GM13976 (cell line): ENCODE results near the gene ERMP1.

Source experiments
- DNase-seq: peaks from one replicate; pipeline ENCODE4 v3.0.0; 2012; ENCODE audit warnings: low spot score
- in situ Hi-C: fragments of 300-500 bp; cut with MboI; formaldehyde crosslinking; loops from one replicate; pipeline ENCODE4 v1.12.0; 2022; ENCODE audit warnings: low sequenced_read_pairs, mixed read lengths, inconsistent platforms; ENCODE audit not compliant: unreplicated experiment
- TF ChIP-seq, protein P1 (sequence below): IDR thresholded peaks from 2 replicates; pipeline ENCODE4 v1.5.1; 2012; ENCODE audit warnings: borderline replicate concordance, mild to moderate bottlenecking; ENCODE audit not compliant: insufficient read depth; ENCODE audit errors: extremely low read depth, missing control alignments, control extremely low read depth

The ERMP1 gene

DNA sequence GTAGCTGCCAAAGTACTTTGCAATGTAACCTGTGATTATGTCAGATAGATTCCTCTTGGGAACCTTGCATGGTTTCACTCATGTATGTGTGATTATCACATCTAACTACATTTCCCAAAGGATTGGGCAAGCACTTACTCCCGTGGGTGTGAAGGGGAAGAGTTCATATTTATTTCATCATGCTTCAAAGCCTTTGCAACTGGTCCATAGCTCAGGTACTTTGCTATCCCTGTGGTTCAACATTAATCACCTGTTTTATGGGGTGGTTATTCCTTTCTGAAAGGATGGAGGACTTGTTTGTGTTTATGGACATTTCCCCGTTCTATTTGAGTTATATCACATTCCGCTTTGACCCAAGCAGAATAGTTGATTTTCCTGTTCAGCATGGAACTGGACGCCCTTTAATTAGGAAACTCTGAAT, 13.6 kb upstream of the ERMP1 start:
- TF ChIP-seq, protein P1, sequence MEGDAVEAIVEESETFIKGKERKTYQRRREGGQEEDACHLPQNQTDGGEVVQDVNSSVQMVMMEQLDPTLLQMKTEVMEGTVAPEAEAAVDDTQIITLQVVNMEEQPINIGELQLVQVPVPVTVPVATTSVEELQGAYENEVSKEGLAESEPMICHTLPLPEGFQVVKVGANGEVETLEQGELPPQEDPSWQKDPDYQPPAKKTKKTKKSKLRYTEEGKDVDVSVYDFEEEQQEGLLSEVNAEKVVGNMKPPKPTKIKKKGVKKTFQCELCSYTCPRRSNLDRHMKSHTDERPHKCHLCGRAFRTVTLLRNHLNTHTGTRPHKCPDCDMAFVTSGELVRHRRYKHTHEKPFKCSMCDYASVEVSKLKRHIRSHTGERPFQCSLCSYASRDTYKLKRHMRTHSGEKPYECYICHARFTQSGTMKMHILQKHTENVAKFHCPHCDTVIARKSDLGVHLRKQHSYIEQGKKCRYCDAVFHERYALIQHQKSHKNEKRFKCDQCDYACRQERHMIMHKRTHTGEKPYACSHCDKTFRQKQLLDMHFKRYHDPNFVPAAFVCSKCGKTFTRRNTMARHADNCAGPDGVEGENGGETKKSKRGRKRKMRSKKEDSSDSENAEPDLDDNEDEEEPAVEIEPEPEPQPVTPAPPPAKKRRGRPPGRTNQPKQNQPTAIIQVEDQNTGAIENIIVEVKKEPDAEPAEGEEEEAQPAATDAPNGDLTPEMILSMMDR, result no peak
- in situ Hi-C loops, result no loop called here
- DNase-seq, result no peak

DNA sequence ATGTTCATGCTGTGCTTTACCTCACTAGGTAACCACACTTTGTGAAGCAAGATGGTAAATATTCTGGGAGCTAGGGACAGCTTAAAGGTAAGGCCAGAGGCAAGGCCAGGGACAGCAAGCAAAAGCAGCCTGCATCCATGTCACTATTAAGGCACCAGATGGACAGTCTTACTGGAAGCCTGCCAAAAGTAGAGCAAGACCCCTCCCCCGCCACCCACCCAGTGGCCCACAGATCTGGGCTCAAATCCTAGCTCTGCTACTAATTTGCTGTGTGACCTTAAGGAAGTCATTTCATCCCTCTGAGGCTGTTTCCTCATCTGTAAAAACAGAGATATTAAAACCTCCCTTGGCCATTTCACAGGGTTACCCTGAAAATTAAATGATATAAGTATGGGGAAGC, 13.2 kb upstream of the ERMP1 start:
- DNase-seq, result no peak
- TF ChIP-seq, protein P1, result no peak
- in situ Hi-C loops, result no loop called here

DNA sequence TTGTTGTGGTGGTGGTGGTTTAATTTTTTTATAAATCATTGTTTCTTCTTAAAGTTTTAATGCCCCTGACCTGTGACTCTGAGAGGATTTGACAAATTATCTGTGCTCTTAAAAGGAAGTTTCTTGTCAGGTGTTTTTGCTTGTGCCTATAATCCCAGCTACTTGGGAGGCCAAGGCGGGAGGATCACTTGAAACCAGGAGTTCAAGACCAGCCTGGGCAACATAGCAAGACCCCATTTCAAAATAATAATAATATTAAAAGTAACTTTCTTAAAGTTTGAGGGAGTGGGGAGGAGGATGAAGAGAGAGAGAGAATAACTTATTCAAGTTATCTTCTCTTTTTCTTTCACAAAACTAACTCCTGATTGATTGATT, 12.2 kb upstream of the ERMP1 start:
- in situ Hi-C loops, result no loop called here
- TF ChIP-seq, protein P1, result no peak
- DNase-seq, result no peak

DNA sequence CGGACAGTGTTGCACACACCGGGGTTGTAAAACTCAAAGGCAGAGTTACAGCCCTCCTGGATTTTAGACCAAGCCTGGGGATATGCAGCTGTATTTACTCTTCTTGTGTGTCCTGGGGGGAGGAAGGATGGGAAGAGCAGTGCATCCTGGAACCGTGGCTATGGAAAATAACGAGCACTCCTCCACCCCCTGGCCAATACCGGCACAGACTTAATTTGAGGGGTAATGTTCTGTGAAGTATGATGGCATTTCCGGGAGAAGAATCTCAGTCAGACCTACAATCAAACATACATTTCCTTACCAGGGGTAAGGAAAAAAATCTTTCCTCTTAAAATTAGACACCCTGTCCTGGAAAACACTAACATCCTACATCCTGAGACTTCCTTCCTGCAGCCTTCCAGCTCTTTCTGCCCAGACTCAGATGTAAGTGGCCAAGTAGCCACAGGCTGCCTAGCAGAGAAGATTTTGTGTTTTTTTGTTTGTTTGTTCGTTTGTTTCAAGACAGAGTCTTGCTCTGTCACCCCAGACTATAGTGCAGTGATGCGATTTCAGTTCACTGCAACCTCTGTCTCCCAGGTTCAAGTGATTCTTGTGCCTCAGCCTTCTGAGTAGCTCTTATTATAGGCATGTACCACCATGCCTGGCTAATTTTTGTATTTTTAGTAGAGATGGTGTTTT, 11.0 kb upstream of the ERMP1 start:
- in situ Hi-C loops, result no loop called here

DNA sequence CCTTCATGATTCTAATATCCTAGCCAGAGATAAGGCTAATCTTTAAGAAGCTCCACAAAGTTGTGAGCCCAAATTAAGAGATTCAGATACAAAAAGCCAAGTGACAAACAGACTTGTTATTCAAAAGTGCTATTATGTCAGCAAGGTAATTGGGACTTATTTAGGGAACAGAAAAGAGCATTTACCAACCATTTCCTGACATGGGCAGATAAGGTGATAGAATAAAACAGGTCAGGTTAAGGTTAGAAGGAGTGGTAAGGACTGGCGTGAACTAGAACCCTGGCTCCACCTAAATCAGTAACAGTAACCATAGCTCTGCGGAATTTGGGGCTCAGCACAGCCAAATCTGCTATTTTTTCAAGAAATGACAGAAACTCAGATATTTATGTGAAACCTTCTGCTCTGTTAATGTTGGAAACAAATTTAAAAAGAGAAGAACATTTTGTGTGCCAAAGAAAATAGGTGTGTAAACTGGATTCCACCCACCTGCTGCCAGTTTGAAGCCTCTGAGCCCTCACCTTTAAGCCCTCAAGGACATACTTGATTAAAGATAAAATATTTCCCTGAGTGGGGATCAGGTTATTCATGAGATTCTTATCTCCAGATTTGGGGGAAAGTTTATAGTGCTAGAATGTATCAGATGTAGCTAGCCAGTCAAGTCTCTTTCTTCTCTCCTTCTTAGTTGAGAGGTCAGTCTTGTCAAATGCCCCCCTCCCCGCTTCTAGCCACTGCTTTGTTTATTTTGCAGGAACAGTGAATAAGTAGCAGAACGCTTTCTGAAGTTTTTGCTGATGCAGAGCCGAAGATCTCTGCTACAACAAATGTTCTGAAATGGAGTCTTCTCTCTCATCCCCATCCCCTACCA, 10.2 kb upstream of the ERMP1 start:
- in situ Hi-C loops, result no loop called here
- DNase-seq, result no peak
- TF ChIP-seq, protein P1, result no peak

More for the DNA sequence above, 11.0 kb upstream of the ERMP1 start:
- no peak for DNase-seq
- TF ChIP-seq, protein P1, result no peak

DNA sequence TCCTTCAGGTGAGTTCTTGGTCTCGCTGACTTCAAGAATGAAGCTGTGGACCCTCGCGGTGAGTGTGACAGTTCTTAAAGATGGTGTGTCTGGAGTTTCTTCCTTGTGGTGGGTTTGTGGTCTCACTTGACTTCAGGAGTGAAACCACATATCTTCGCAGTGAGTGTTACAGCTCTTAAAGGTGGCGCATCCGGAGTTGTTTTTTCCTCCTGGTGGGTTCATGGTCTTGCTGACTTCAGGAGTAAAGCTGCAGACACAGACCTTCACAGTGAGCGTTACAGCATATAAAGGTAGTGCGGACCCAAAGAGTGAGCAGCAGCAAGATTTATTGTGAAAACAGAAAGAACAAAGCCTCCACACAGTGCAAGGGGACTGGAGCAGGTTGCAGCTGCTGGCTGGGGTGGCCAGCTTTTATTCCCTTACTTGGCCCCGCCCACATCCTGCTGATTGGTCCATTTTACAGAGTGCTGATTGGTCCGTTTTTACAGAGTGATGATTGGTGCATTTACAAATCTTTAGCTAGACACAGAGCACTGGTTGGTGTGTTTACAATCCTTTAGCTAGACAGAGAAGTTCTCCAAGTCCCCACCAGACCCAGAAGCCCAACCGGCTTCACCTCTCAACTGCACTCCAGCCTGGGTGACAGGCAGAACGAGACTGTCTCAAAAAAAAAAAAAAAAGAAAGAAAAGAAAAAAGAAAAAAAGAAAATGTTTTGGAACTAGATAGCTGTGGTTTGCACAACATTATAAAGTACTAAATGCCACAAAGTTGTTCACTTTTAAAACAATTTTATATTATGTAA, 9.1 kb upstream of the ERMP1 start:
- TF ChIP-seq, protein P1, result no peak
- DNase-seq, result no peak
- in situ Hi-C loops, result no loop called here
